Prostate gland (tissue), 2 donors: ENCODE results near the gene TSGA10.
"Not testable (repeated sequence)": the region's sequence is repeated elsewhere in the genome, so short reads cannot be mapped to it uniquely, and the experiment has no call there.

Experiments used
- CTCF ChIP-seq, 4 experiments: fragments of 200-600 bp in 2 of 4; fragments of 450-650 bp in 2 of 4; sonication (generic) in 2 of 4; IDR thresholded peaks; 1 replicate in 3 of 4; 2 replicates in 1 of 4; pipeline ENCODE4 v1.5.1; 2016 to 2019; ENCODE audit warnings: antibody characterized with exemption in 4 of 4, mild to moderate bottlenecking in 2 of 4, moderate library complexity in 2 of 4
- POLR2A ChIP-seq: fragments of 450-650 bp; IDR thresholded peaks from one replicate; pipeline ENCODE4 v1.6.1; 2016; ENCODE audit warnings: antibody characterized with exemption, mild to moderate bottlenecking

- TF ChIP-seq CTCF (IDR thresholded peaks at IDR 0.05); POLR2A: not testable (repeated sequence)
Measured at GRCh38 chr2:99135044-99135556, 19.6 kb downstream of the TSGA10 start.
